IMR-90 (cell line): ENCODE results near the gene BTBD2. TPM values are rescaled to one million over a fixed set of nuclear protein-coding genes. Genes with fewer than 3 reads are reported as not detected.

Experiments
- ATAC-seq: fragments of 200-7000 bp; cut with Tn5 transposase; 2 replicates; pipeline ENCODE4 v1.9.1; 2020; ENCODE audit warnings: low read depth, mild to moderate bottlenecking, moderate library complexity
- BruUV-seq: library from RNA; stranded (reverse); fragments of 400-500 nt; replicated peaks from 2 replicates; lab custom pipeline; 2021; lab: Mats Ljungman, UMichigan
- CTCF ChIA-PET: fragments of 300-600 bp; formaldehyde crosslinking; extraction: SDS; loops from one replicate; lab custom pipeline; 2021; ENCODE audit warnings: antibody characterized with exemption; lab: Yijun Ruan, JAX
- POLR2A ChIA-PET: fragments of 300-600 bp; sonication (Branson Sonifier 250); formaldehyde crosslinking; loops from one replicate; lab custom pipeline; 2022; ENCODE audit warnings: antibody characterized with exemption; ENCODE audit not compliant: unreplicated experiment; lab: Charles Lee
- DNase-seq: peaks from one replicate; pipeline ENCODE4 v3.0.0; 2013
- H2AFZ ChIP-seq: replicated peaks from 2 replicates; pipeline ENCODE3; 2013; ENCODE audit warnings: low read length, mild to moderate bottlenecking; ENCODE audit not compliant: poor library complexity
- H2AK5ac ChIP-seq: 2 replicates; pipeline ENCODE4 v1.6.1; 2013; ENCODE audit warnings: low read depth, low read length, inconsistent platforms
- H2AK9ac ChIP-seq: replicated peaks from 2 replicates; pipeline ENCODE3; 2013; ENCODE audit warnings: mild to moderate bottlenecking, low read depth, low read length, moderate library complexity; ENCODE audit not compliant: poor library complexity
- H2BK120ac ChIP-seq: 2 replicates; pipeline ENCODE4 v1.6.1; 2013; ENCODE audit warnings: low read depth, low read length, inconsistent platforms
- H2BK15ac ChIP-seq: 3 replicates; pipeline ENCODE4 v1.6.1; 2013; ENCODE audit warnings: low read depth, low read length, inconsistent platforms
- H2BK20ac ChIP-seq: 2 replicates; pipeline ENCODE4 v1.6.1; 2013; ENCODE audit warnings: low read depth, mild to moderate bottlenecking, inconsistent platforms, low read length, moderate library complexity
- H2BK5ac ChIP-seq: 2 replicates; pipeline ENCODE4 v1.6.1; 2013; ENCODE audit warnings: mild to moderate bottlenecking, low read depth, low read length, inconsistent platforms; ENCODE audit not compliant: poor library complexity, severe bottlenecking
- H3K14ac ChIP-seq: replicated peaks from 2 replicates; pipeline ENCODE4 v1.6.1; 2013; ENCODE audit warnings: low read depth, low read length, inconsistent platforms
- H3K18ac ChIP-seq: 2 replicates; pipeline ENCODE4 v1.6.1; 2013; ENCODE audit warnings: low read depth, low read length, control low read depth
- H3K23ac ChIP-seq: 2 replicates; pipeline ENCODE4 v1.6.1; 2013; ENCODE audit warnings: low read depth, low read length, inconsistent platforms
- H3K27ac ChIP-seq: 2 replicates; pipeline ENCODE4 v1.5.1; 2013; ENCODE audit warnings: mild to moderate bottlenecking, control low read depth, low read length; ENCODE audit not compliant: insufficient read depth
- H3K27me3 ChIP-seq: 2 replicates; pipeline ENCODE4 v1.6.1; 2013; ENCODE audit warnings: low read length; ENCODE audit not compliant: control insufficient read depth, insufficient read depth
- H3K36me3 ChIP-seq: 2 replicates; pipeline ENCODE4 v1.6.1; 2013; ENCODE audit warnings: low read length, mixed read lengths; ENCODE audit not compliant: control insufficient read depth, insufficient read depth
- H3K4ac ChIP-seq: 2 replicates; pipeline ENCODE4 v1.6.1; 2013; ENCODE audit warnings: low read depth, low read length, inconsistent platforms
- H3K4me1 ChIP-seq: 2 replicates; pipeline ENCODE4 v1.6.1; 2013; ENCODE audit warnings: low read length, mixed read lengths; ENCODE audit not compliant: control insufficient read depth, insufficient read depth
- H3K4me2 ChIP-seq: 2 replicates; pipeline ENCODE4 v1.6.1; 2013; ENCODE audit warnings: low read depth, mild to moderate bottlenecking, control low read depth, low read length, moderate library complexity
- H3K4me3 ChIP-seq: 2 replicates; pipeline ENCODE4 v1.5.1; 2013; ENCODE audit warnings: low read depth, mild to moderate bottlenecking, control low read depth, low read length, moderate library complexity; ENCODE audit not compliant: insufficient read depth
- H3K56ac ChIP-seq: 2 replicates; pipeline ENCODE4 v1.6.1; 2013; ENCODE audit warnings: low read length, inconsistent platforms; ENCODE audit not compliant: insufficient read depth; ENCODE audit errors: extremely low read depth
- H3K79me1 ChIP-seq, 2 experiments: 2 replicates each; pipeline ENCODE4 v1.6.1; 2013; ENCODE audit warnings: low read length in 2 of 2, inconsistent platforms in 1 of 2, low read depth in 1 of 2
- H3K9ac ChIP-seq: 2 replicates; pipeline ENCODE4 v1.6.1; 2013; ENCODE audit warnings: low read depth, low read length, control low read depth
- H3K9me1 ChIP-seq: 2 replicates; pipeline ENCODE4 v1.6.1; 2013; ENCODE audit warnings: low read length, inconsistent platforms; ENCODE audit not compliant: insufficient read depth
- H3K9me3 ChIP-seq: 2 replicates; pipeline ENCODE4 v1.6.1; 2013; ENCODE audit warnings: low read length; ENCODE audit not compliant: control insufficient read depth, insufficient read depth
- H4K20me1 ChIP-seq: 2 replicates; pipeline ENCODE4 v1.6.1; 2013; ENCODE audit warnings: low read length, inconsistent platforms; ENCODE audit not compliant: insufficient read depth
- H4K5ac ChIP-seq: 2 replicates; pipeline ENCODE4 v1.6.1; 2013; ENCODE audit warnings: mild to moderate bottlenecking, low read depth, low read length, control low read depth
- H4K8ac ChIP-seq, 2 experiments: 2 replicates each; pipeline ENCODE4 v1.6.1; 2013; ENCODE audit warnings: low read depth in 2 of 2, low read length in 2 of 2, control low read depth in 1 of 2, inconsistent platforms in 1 of 2
- H4K91ac ChIP-seq: 2 replicates; pipeline ENCODE4 v1.6.1; 2013; ENCODE audit warnings: low read depth, low read length, inconsistent platforms; ENCODE audit not compliant: insufficient read depth
- CEBPB ChIP-seq: IDR thresholded peaks from 2 replicates; pipeline ENCODE4 v1.6.1; 2012; ENCODE audit warnings: low read depth, low read length, improper control_type of control experiment
- MAZ ChIP-seq: IDR thresholded peaks from 2 replicates; pipeline ENCODE4 v1.6.1; 2012; ENCODE audit warnings: low read depth, mild to moderate bottlenecking, low read length, improper control_type of control experiment, moderate library complexity, borderline replicate concordance
- NFE2L2 ChIP-seq: fragments of 150-350 bp; IDR thresholded peaks from 2 replicates; pipeline ENCODE4 v1.6.1; 2016; ENCODE audit warnings: low read depth, mild to moderate bottlenecking, low read length
- WGBS, 2 experiments: methylation state at CpG; one replicate each; pipeline versions ENCODE4 v1.1.5 to v1.1.7; 2013; ENCODE audit warnings: missing lambda C conversion rate in 2 of 2; ENCODE audit not compliant: insufficient read length in 1 of 2; ENCODE audit errors: extremely low coverage in 2 of 2; 5-methylcytosine and 5-hydroxymethylcytosine counted together
- dilution Hi-C: fragments of 300-500 bp; cut with HindIII; formaldehyde crosslinking; loops from one replicate; pipeline ENCODE4 v1.14.3; 2018; ENCODE audit warnings: low sequenced_read_pairs; ENCODE audit not compliant: unreplicated experiment
- in situ Hi-C: fragments of 300-500 bp; cut with MboI; formaldehyde crosslinking; loops from 3 replicates; pipeline ENCODE4 v1.14.3; 2019; ENCODE audit warnings: low sequenced_read_pairs, inconsistent platforms, mixed read lengths
- intact Hi-C: fragments of 100-400 bp; cut with micrococcal nuclease; formaldehyde crosslinking; loops from 2 replicates; pipeline ENCODE4 v1.10.0; 2022
- polyA plus RNA-seq, 3 experiments: library from polyadenylated mRNA; depleted of rRNA; stranded (reverse); fragments of >200 nt; gene quantifications; 2 replicates each; pipeline ENCODE4 v1.2.3, GENCODE V29; 2012; ENCODE audit warnings: low replicate concordance in 1 of 3
- total RNA-seq: library from RNA; depleted of rRNA; stranded (reverse); fragments of >200 nt; gene quantifications from 2 replicates; pipeline ENCODE4 v1.2.3, GENCODE V29; 2012

Gene BTBD2
- total and polyA plus RNA-seq, 2 of the 4 experiments (the other 2 are of a cell fraction), result 24.4 to 65.7 TPM

DNA sequence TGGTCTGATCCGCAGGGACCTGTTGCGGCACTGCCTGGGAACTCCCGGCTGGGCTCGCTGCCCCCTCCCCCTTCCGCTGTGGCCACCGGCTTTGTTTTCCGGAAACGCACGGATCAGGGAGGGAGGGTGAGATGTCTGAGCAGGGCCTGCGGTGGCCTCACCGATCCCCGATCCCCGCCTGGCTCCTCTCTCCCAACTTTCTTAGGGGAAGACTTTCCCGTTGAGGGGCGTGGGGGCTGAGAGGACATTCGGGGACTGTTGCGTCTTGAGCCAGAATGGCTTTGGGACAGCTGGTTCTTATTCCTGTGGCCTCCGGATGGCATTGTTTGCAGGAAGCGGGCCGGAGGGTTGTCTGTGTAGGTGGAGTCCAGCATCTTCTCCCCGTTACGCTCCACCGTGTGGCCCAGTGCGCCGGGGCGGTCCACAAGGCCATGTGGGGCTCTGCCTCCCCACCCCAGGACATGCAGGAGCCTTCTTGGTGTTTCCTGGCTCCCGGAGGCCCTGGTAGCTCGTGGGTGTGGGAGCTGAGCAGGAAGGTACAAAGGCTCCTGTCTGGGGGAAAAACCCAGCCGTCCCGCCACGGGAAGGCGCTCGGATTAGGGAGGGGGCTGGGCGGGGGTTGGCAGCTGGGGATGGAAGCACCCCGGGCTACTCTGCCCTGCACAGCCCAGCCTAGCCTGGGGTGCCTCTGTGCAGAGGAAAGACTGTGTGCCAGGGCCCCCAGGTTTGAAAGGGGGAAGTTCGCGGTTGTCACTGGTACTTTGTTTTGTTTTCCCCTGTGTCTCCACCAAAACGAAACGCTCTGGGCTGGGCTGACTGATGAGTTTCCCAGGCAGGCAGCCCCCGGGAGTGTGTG, 73.2 kb downstream of the BTBD2 start:
- peak overlapping the region; percentile 93 for H2AFZ ChIP-seq
- H4K5ac ChIP-seq, result peak overlapping the region; percentile 72; the same call in 1 of the 2 replicates
- no peaks in the 10 kb centered on the region for H3K27me3 ChIP-seq
- H2BK15ac ChIP-seq, result no peak overlapping the region; the same call in 2 of the 3 replicates
- H2AK5ac ChIP-seq, result peak overlapping the region; percentile 97
- peak overlapping the region; percentile 89 for H3K4me2 ChIP-seq
- ChIA-PET POLR2A (no interaction called here), CTCF (no interaction called here)
- H3K4me1 ChIP-seq, result peaks cover 10% of the 10 kb centered on the region
- H2AK9ac ChIP-seq, result peak overlapping the region; percentile 99
- peak overlapping the region; percentile 73 for H3K14ac ChIP-seq
- dilution Hi-C loops (no loop called here), intact Hi-C loops (no loop called here), in situ Hi-C loops (no loop called here)
- peak overlapping the region; percentile 61 for H3K23ac ChIP-seq
- peaks cover 5% of the 10 kb centered on the region; the same call in 1 of the 2 replicates for H3K9me1 ChIP-seq
- TF ChIP-seq MAZ, result peak; percentile 63; the same call in 1 of the 2 replicates
- no peak for TF ChIP-seq NFE2L2
- TF ChIP-seq CEBPB, result 0 out of 2 replicates have a peak, but pooled peaks have one; percentile 8
- peak overlapping the region; percentile 88 for H2BK5ac ChIP-seq
- H3K4me3 ChIP-seq, result peak overlapping the region; percentile 72
- H3K79me1 ChIP-seq, result peaks cover 5 to 49% of the 10 kb centered on the region in 2 experiments; a peak in 2 of 4 replicates
- no peaks in the 10 kb centered on the region for H3K9me3 ChIP-seq
- H3K4ac ChIP-seq, result peak overlapping the region; percentile 82
- peak overlapping the region; percentile 87 for H3K27ac ChIP-seq
- peaks cover 49% of the 10 kb centered on the region for H4K20me1 ChIP-seq
- H2BK120ac ChIP-seq, result 0 out of 2 replicates have a peak overlapping the region, but pooled peaks have one; percentile 17
- no TSS peak for BruUV-seq
- peak; percentile 49 for ATAC-seq
- H3K56ac ChIP-seq, result peak overlapping the region; percentile 4; the same call in 1 of the 2 replicates
- H3K9ac ChIP-seq, result peak overlapping the region; percentile 68
- peak overlapping the region; percentile 61 for H3K18ac ChIP-seq
- WGBS, 2 experiments, result 0% methylated on average over 7 of the region's 40 CpGs; no CpG with 5 or more reads in 1 of the 2 experiments
- H3K36me3 ChIP-seq, result peaks cover 2% of the 10 kb centered on the region; the same call in 1 of the 2 replicates
- H2BK20ac ChIP-seq, result no peak overlapping the region
- peak; percentile 67 for DNase-seq
- H4K8ac ChIP-seq, result peak overlapping the region; percentile 21 to 97
- peak overlapping the region; percentile 90 for H4K91ac ChIP-seq
